SU-DHL-6 (cell line): ENCODE measurements around the gene TATDN3.
A peak's percentile ranks its signal among the peaks of the same experiment; 100 is the strongest.

Source experiments
- H2AFZ ChIP-seq: fragments of 200-600 bp; sonication (generic); 2 replicates; pipeline ENCODE4 v1.6.1; 2014; ENCODE audit warnings: low read depth, mild to moderate bottlenecking, moderate library complexity, mixed read lengths, antibody characterized with exemption, low read length; ENCODE audit not compliant: severe bottlenecking
- H3F3A ChIP-seq: fragments of 200-600 bp; shearing (Covaris generic); 2 replicates; pipeline ENCODE4 v1.6.0; 2016; ENCODE audit warnings: antibody characterized with exemption, mild to moderate bottlenecking; ENCODE audit not compliant: insufficient read depth
- H3K27ac ChIP-seq: fragments of 200-600 bp; sonication (generic); 2 replicates; pipeline ENCODE4 v1.5.1; 2016; ENCODE audit warnings: low read depth, mild to moderate bottlenecking, low read length, moderate library complexity, mixed read lengths
- H3K27me3 ChIP-seq: fragments of 200-600 bp; sonication (generic), shearing (Covaris generic); 2 replicates; pipeline ENCODE4 v1.6.0; 2014; ENCODE audit warnings: mild to moderate bottlenecking, low read length
- H3K36me3 ChIP-seq: fragments of 200-600 bp; sonication (generic); 2 replicates; pipeline ENCODE4 v1.6.1; 2014; ENCODE audit warnings: mild to moderate bottlenecking, low read length, mixed read lengths
- H3K4me2 ChIP-seq: fragments of 300-600, 200-600 bp; shearing (Covaris generic), sonication (generic); 2 replicates; pipeline ENCODE4 v1.6.0; 2014; ENCODE audit warnings: low read length, low read depth, mild to moderate bottlenecking; ENCODE audit not compliant: poor library complexity, severe bottlenecking
- H3K4me3 ChIP-seq: fragments of 200-600 bp; sonication (generic); 2 replicates; pipeline ENCODE4 v1.5.1; 2014; ENCODE audit warnings: antibody characterized with exemption, low read length, mild to moderate bottlenecking, mixed read lengths; ENCODE audit not compliant: insufficient read depth, poor library complexity, severe bottlenecking
- H3K79me2 ChIP-seq: fragments of 200-600 bp; sonication (generic); 2 replicates; pipeline ENCODE4 v1.6.1; 2014; ENCODE audit warnings: mild to moderate bottlenecking, low read length, moderate library complexity; ENCODE audit not compliant: insufficient read depth
- H3K9ac ChIP-seq: fragments of 200-600 bp; sonication (generic); 2 replicates; pipeline ENCODE4 v1.7.0; 2014; ENCODE audit warnings: mild to moderate bottlenecking, low read length
- H3K9me2 ChIP-seq: fragments of 200-600 bp; sonication (generic); replicated peaks from 2 replicates; pipeline ENCODE4 v1.6.1; 2014; ENCODE audit warnings: low read length; ENCODE audit not compliant: insufficient read depth
- H3K9me3 ChIP-seq: fragments of 200-600 bp; sonication (generic); 2 replicates; pipeline ENCODE4 v1.6.1; 2014; ENCODE audit warnings: low read length, mixed read lengths; ENCODE audit not compliant: insufficient read depth
- H4K20me1 ChIP-seq: fragments of 200-600 bp; sonication (generic); 2 replicates; pipeline ENCODE4 v1.6.1; 2014; ENCODE audit warnings: low read depth, mild to moderate bottlenecking, antibody characterized with exemption, low read length, moderate library complexity, mixed read lengths
- EZH2phosphoT487 ChIP-seq: fragments of 200-600 bp; sonication (generic), shearing (Covaris generic); conservative IDR thresholded peaks from 2 replicates; pipeline ENCODE4 v1.6.1; 2018; ENCODE audit warnings: mild to moderate bottlenecking, antibody characterized with exemption, low read length, moderate library complexity, mixed read lengths
- TF ChIP-seq, protein P1 (sequence below): fragments of 200-600 bp; sonication (generic); IDR thresholded peaks from one replicate; pipeline ENCODE4 v1.5.1; 2017; ENCODE audit warnings: antibody characterized with exemption, mild to moderate bottlenecking, low read length, moderate library complexity; ENCODE audit not compliant: insufficient read depth, poor library complexity, severe bottlenecking

TATDN3 gene

GRCh38 chr1:212783976-212784375, 7.7 kb upstream of the TATDN3 start:
- Histone ChIP-seq H3K4me2 (no peak overlapping the region), H2AFZ (no peak overlapping the region), H4K20me1 (no peaks in the 10 kb centered on the region), H3K27ac (no peak overlapping the region), H3K9ac (no peak overlapping the region), H3K36me3 (peaks cover 42% of the 10 kb centered on the region), H3F3A (peaks cover 10% of the 10 kb centered on the region), H3K79me2 (peaks cover 26% of the 10 kb centered on the region), H3K9me3 (no peaks in the 10 kb centered on the region), H3K27me3 (no peaks in the 10 kb centered on the region), H3K9me2 (no peaks in the 10 kb centered on the region), H3K4me3 (no peak overlapping the region)
- TF ChIP-seq EZH2phosphoT487: no peak
- TF ChIP-seq, protein P1, sequence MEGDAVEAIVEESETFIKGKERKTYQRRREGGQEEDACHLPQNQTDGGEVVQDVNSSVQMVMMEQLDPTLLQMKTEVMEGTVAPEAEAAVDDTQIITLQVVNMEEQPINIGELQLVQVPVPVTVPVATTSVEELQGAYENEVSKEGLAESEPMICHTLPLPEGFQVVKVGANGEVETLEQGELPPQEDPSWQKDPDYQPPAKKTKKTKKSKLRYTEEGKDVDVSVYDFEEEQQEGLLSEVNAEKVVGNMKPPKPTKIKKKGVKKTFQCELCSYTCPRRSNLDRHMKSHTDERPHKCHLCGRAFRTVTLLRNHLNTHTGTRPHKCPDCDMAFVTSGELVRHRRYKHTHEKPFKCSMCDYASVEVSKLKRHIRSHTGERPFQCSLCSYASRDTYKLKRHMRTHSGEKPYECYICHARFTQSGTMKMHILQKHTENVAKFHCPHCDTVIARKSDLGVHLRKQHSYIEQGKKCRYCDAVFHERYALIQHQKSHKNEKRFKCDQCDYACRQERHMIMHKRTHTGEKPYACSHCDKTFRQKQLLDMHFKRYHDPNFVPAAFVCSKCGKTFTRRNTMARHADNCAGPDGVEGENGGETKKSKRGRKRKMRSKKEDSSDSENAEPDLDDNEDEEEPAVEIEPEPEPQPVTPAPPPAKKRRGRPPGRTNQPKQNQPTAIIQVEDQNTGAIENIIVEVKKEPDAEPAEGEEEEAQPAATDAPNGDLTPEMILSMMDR: no peak

GRCh38 chr1:212785871-212786270, 5.8 kb upstream of the TATDN3 start:
- H3K27me3 ChIP-seq: no peaks in the 10 kb centered on the region
- no peak overlapping the region for H3K27ac ChIP-seq
- H2AFZ ChIP-seq: no peak overlapping the region
- no peak overlapping the region for H3K4me3 ChIP-seq
- no peaks in the 10 kb centered on the region for H3K9me2 ChIP-seq
- peaks cover 37% of the 10 kb centered on the region for H3K36me3 ChIP-seq
- H3K9ac ChIP-seq: no peak overlapping the region
- no peaks in the 10 kb centered on the region for H3K9me3 ChIP-seq
- no peak overlapping the region for H3K4me2 ChIP-seq
- peaks cover 43% of the 10 kb centered on the region for H3K79me2 ChIP-seq
- no peak for TF ChIP-seq EZH2phosphoT487
- TF ChIP-seq, protein P1: no peak
- H4K20me1 ChIP-seq: no peaks in the 10 kb centered on the region
- peaks cover 14% of the 10 kb centered on the region for H3F3A ChIP-seq

- Histone ChIP-seq H3K9me2 (no peaks in the 10 kb centered on the region), H3K9ac (peak overlapping the region; percentile 97), H3K27ac (peak overlapping the region; percentile 80), H2AFZ (peak overlapping the region; percentile 92), H3K27me3 (no peaks in the 10 kb centered on the region), H3K9me3 (no peaks in the 10 kb centered on the region), H4K20me1 (no peaks in the 10 kb centered on the region), H3K79me2 (peaks cover 66% of the 10 kb centered on the region), H3K36me3 (peaks cover 14% of the 10 kb centered on the region; the same call in 1 of the 2 replicates), H3K4me2 (peak overlapping the region; percentile 97), H3K4me3 (peak overlapping the region; percentile 98), H3F3A (peaks cover 26% of the 10 kb centered on the region)
- TF ChIP-seq, protein P1: no peak
- TF ChIP-seq EZH2phosphoT487: no peak
These were observed 426 bp upstream of the TATDN3 start for GRCh38 chr1:212791261-212791675.
